ENCODE results near the gene TPRG1L. TPM values are rescaled to one million over a fixed set of nuclear protein-coding genes. Genes with fewer than 3 reads are reported as not detected.

Gene TPRG1L
- total and polyA plus RNA-seq, 7 donors, result 33.9 to 66.4 (median 40.2) TPM

DNA sequence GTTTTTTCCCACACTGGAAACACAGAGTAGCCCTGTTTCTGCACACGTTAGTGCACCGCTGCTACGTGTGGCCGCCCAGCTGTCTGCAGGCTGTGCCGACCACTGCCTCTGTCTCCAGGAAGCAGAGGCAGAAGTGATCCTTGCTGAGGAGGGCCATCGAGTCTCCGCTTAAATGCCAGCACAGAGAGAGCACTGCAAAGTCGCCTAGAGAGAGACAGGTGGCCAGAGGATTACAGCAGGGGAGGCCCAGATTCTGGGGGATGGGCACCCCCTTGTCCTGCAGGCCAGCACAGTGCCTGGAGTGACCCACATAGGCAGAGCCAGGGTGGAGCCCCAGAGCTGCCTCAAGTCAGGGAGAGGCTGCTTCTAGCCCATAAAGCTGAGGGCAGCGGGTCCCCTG is 6.1 kb downstream of the TPRG1L start:
- Histone ChIP-seq H3K36me3 (ENCODE audit: insufficient read depth in 1 of 2, low read depth in 1 of 2) (peaks cover 11 to 97% of the 10 kb centered on the region in 2 donors), H3K9me3 (no peaks in the 10 kb centered on the region), H3K27ac (no peak overlapping the region), H3K27me3 (ENCODE audit: insufficient read depth in 3 of 3, low read length in 2 of 3) (no peaks in the 10 kb centered on the region), H3K4me1 (peaks cover 2% of the 10 kb centered on the region), H3K4me3 (no peak overlapping the region)
- intact Hi-C loops (cut with DNase I), result no loop called here
- no peak for ATAC-seq
- DNase-seq, result no peak
- 58 to 64% (median 62%) methylated on average over 9 of the region's 9 CpGs for WGBS, 3 donors
- TF ChIP-seq, protein P1, sequence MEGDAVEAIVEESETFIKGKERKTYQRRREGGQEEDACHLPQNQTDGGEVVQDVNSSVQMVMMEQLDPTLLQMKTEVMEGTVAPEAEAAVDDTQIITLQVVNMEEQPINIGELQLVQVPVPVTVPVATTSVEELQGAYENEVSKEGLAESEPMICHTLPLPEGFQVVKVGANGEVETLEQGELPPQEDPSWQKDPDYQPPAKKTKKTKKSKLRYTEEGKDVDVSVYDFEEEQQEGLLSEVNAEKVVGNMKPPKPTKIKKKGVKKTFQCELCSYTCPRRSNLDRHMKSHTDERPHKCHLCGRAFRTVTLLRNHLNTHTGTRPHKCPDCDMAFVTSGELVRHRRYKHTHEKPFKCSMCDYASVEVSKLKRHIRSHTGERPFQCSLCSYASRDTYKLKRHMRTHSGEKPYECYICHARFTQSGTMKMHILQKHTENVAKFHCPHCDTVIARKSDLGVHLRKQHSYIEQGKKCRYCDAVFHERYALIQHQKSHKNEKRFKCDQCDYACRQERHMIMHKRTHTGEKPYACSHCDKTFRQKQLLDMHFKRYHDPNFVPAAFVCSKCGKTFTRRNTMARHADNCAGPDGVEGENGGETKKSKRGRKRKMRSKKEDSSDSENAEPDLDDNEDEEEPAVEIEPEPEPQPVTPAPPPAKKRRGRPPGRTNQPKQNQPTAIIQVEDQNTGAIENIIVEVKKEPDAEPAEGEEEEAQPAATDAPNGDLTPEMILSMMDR (IDR thresholded peaks at IDR 0.05), result no peak

- H3K27ac ChIP-seq, result no peak overlapping the region
- peaks cover 11 to 99% of the 10 kb centered on the region in 2 donors for H3K36me3 ChIP-seq (ENCODE audit: insufficient read depth in 1 of 2, low read depth in 1 of 2)
- DNase-seq (no peak), ATAC-seq (no peak)
- TF ChIP-seq, protein P1 (IDR thresholded peaks at IDR 0.05), result no peak
- H3K27me3 ChIP-seq (ENCODE audit: insufficient read depth in 3 of 3, low read length in 2 of 3), result no peaks in the 10 kb centered on the region
- 79 to 82% (median 82%) methylated on average over 36 of the region's 36 CpGs for WGBS, 3 donors
- no peaks in the 10 kb centered on the region for H3K4me1 ChIP-seq
- H3K9me3 ChIP-seq, result no peaks in the 10 kb centered on the region
- intact Hi-C loops (cut with DNase I), result no loop called here
- no peak overlapping the region for H3K4me3 ChIP-seq
Measured at GRCh38 chr1:3631320-3632260, 6.8 kb downstream of the TPRG1L start.

- ATAC-seq, result no peak
- Histone ChIP-seq H3K27me3 (ENCODE audit: insufficient read depth in 3 of 3, low read length in 2 of 3) (no peaks in the 10 kb centered on the region), H3K4me1 (no peaks in the 10 kb centered on the region), H3K36me3 (ENCODE audit: insufficient read depth in 1 of 2, low read depth in 1 of 2) (peaks cover 11 to 99% of the 10 kb centered on the region in 2 donors), H3K9me3 (no peaks in the 10 kb centered on the region), H3K27ac (no peak overlapping the region), H3K4me3 (no peak overlapping the region)
- WGBS, 3 donors, result 92 to 95% (median 92%) methylated on average over 17 of the region's 17 CpGs
- TF ChIP-seq, protein P1 (IDR thresholded peaks at IDR 0.05), result no peak
- intact Hi-C loops (cut with DNase I), result no loop called here
- DNase-seq, result no peak
Measured at GRCh38 chr1:3632298-3632697, 7.5 kb downstream of the TPRG1L start.

GRCh38 chr1:3632716-3633343 is 8.0 kb downstream of the TPRG1L start:
- Histone ChIP-seq H3K27ac (no peak overlapping the region), H3K4me1 (no peaks in the 10 kb centered on the region), H3K27me3 (ENCODE audit: insufficient read depth in 3 of 3, low read length in 2 of 3) (no peaks in the 10 kb centered on the region), H3K4me3 (no peak overlapping the region), H3K9me3 (no peaks in the 10 kb centered on the region), H3K36me3 (ENCODE audit: insufficient read depth in 1 of 2, low read depth in 1 of 2) (peaks cover 10 to 99% of the 10 kb centered on the region in 2 donors)
- ATAC-seq (no peak), DNase-seq (no peak)
- TF ChIP-seq, protein P1 (IDR thresholded peaks at IDR 0.05), result no peak
- intact Hi-C loops (cut with DNase I), result no loop called here
- 94 to 96% (median 94%) methylated on average over 26 of the region's 26 CpGs for WGBS, 3 donors

Measured in psoas muscle (tissue), 8 donors.